8988T (cell line): Measurements from ENCODE around the gene TMEM198.

ENCODE experiments used
- DNase-seq: peaks from one replicate; pipeline ENCODE4 v3.0.0; 2011

The TMEM198 gene

DNA sequence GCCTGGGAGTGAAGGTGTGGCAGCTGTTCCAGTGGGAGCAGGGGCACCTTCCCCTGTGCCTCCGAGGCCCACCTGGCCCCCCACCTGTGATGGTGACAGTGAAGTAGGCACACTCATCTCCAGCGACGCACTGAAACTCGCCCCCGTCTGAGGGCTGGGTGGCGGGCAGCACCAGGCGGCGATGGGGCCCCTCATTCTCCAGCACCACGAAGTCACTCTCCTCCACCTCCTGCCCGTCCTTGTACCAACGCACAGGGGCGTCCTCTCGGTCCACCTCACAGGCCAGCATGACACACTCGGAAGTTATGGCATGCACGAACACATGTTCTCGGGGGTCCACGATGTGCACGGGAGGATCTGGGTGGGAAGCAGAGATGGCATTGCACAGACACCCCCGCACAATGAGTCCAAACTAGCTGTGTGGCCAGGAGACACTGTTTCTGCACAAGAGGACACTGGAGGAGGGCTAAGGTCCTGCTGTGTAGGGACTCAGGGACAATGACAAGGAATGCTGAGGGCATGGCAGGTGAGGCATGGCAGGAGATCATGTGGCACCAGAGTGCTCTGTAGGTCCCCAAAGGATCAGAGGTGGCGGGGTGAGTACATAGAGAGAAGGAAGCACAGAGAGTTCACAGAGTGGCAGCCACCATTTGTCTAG lies 19.6 kb downstream of the TMEM198 start:
- DNase-seq = no peak

DNA sequence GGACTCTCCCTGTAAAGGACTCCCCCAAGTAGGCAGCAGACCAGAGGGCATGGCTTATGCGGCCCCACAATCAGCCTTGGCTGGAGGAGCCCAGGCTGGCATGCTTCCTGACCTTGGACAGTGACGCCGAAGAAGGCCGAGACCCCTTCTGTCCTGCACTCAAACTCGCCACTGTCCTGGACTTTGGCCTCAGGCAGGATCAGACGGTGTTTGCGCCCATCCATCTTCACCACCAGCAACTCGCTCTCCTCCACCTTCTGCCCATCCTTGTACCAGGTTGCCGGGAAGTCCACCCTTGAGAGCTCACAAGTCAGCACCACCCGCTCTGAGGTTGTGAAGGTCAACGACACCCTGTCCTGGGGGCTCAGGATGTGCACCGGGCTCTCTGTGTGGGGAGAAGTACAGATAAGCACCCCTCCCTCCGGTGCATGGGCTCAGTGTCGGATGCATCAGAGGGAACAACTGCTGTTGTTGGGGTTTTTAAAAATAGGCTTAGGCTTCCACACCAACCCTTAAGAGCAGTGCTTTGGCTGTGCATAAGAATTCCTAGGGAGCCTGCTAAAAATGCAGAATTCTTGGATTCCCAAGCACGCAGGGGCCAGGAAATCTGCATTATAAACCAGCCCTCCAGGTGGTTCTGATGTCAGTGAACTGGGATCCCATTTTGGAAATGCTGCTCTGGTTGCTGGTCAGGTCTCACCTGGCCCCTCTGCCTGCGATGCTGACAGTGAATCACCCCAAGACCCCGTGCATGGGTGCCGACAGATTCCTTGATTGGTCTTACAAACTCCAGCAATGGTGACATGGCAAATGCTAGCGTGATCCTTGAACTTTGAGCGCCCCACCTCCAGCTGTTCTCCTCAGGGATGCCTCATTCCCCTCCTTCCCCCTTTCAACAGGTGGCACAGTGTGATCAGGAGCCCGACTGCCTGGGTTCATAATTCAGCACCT lies 21.6 kb downstream of the TMEM198 start:
- no peak for DNase-seq

DNA sequence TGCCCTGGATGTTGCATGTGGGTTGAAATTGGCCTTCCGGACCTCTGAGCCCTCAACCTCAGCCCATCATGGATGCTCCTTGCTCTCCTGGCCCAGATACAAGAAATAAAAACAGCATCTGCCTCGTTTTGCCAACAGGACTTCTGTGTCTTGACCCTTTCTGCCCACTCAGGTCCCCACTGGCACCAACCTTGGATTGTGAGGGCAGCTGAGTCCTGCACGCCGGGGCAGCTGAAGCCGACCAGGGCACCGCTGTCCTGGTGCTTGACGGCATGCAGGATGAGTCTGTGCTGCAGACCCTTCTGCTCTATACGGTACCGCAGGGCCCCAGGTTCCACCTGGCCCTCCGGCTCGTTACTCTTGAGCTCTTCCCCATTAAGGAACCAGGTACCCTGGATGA lies 22.8 kb downstream of the TMEM198 start:
- no peak for DNase-seq

DNA sequence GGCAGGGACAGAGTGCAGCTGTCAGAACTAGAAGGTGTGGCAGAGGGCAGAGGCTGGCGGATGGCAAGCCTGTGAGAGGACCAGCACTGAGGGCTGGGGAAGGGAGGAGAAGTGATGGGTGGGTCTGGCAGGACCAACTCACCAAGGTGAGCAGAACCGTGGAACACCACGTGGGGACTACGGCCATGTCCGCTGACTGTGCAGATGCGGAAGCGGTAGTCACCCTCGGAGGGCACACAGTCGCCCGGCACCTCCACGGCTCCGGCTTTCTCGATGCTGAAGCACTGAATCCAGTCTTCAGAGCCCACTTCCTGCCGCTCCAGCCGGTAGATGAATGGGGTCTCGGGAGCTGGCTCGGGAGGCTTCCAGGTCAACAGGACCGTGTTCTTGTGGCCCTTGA lies 23.3 kb downstream of the TMEM198 start:
- no peak for DNase-seq

DNA sequence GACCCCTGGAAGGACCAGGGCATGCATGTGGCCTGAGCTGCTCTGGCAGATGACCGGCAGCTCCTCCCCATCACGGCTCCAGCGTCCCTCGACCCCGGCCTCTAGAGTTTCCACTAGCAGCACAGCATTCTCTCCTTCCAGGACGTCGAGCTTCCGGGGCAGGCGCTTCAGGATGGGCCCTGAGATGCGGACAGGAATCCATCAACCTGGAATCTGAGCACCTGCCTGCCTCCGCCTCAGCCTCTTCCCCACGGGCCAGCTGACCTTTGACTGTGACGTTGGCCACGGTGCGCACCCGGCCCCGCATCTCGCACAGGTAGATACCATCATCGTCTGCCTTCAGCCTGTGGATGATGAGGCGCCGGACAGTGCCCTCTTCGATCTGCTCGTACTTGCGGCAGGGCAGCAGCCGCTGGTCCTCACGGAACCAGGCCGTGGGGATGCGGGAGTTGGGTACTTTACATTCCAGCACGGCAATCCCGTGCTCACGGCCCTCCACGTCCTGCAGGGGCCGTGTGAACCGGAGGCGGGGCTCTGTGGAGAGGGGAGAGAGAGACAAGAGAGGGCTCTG lies 24.0 kb downstream of the TMEM198 start:
- DNase-seq = no peak

DNA sequence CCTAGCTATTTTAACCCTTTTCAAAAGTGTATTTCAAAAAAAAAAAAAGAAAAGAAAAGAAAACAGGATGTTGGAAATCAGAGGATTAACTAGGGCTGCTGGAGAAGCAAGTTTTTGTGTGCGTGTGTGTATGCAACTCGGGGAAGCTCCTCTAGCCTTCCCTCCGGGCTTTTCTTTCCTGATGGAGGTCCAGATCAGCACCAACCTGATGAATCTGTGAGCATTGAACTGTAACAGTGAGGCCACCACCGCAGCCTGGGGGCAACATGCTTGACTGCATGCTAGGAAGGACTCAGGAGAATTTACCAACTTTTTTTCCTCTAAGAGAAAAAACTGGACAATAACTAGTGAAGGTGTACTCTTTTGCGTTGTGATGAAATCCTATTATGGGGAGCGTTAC lies 25.2 kb downstream of the TMEM198 start:
- no peak for DNase-seq

DNA sequence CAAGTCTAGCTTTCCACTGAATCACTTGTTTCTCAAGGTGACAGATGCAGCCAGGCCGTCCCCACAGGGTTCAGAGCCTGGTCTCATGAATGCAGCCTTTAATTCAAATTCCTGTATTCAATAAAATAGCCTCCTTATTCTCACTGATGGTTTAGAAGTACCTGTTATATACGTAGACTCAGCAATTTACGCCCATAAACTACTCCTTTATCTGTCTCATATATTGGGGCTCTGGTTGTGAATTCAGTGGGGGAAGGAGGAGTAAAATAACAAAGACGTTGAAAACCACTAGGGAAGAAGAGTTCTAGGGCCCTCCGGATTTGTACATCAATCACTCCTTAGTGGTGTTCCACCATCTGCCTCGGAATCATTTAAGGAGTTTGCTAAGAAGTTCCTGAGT lies 25.8 kb downstream of the TMEM198 start:
- DNase-seq = no peak

DNA sequence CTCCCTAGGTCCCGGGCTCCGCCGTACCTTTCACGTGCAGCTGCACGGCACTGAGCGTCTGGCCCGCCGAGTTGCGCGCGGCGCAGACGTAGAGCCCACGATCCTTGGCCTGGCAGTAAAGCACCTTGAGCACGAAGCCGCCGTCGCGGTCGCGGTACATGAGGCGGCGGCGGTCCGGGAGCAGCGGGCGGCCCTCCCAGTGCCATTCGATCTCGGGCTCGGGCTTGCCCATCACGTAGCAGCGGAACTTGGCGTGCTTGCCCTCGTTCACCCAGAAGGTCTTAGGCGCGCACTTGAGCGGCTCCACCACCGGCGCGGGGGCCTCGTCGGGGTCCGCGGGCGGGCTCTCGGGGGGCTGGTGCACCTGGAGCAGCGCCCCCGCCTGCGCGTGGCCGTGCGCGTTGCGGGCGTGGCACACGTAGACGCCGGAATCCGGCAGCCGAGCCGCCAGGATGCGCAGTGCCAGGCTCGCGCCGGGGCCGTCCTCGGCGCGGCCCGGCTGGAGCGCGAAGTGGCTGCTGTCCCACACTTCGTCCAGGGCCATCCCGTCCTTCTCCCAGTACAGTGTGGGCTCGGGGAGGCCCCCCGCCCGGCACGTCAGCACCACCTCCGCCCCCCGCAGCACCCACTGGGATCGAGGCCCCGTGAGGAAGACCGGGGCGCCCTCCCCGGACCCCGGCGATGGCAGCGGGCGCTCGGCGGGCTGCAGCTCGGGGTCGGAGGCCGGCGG lies 26.5 kb downstream of the TMEM198 start:
- peak; percentile 83 for DNase-seq

DNA sequence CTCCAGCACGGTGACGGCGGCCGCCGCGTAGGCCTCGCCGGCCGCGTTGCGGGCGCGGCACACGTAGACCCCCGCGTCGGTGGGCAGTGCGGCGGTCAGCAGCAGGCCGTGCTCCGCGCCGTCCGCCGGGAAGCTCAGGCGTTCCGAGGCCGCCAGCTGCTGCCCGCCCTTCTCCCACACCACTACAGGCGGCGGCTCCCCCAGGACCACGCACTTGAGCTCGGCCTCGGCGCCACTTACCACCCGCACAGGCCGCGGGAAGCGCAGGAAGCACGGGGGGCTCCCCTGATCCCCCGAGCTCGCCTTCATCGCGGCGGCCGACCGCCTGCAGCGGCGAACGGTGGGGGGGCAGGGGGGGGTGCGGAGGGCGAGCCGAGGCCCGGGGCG lies 27.1 kb downstream of the TMEM198 start:
- no peak for DNase-seq

DNA sequence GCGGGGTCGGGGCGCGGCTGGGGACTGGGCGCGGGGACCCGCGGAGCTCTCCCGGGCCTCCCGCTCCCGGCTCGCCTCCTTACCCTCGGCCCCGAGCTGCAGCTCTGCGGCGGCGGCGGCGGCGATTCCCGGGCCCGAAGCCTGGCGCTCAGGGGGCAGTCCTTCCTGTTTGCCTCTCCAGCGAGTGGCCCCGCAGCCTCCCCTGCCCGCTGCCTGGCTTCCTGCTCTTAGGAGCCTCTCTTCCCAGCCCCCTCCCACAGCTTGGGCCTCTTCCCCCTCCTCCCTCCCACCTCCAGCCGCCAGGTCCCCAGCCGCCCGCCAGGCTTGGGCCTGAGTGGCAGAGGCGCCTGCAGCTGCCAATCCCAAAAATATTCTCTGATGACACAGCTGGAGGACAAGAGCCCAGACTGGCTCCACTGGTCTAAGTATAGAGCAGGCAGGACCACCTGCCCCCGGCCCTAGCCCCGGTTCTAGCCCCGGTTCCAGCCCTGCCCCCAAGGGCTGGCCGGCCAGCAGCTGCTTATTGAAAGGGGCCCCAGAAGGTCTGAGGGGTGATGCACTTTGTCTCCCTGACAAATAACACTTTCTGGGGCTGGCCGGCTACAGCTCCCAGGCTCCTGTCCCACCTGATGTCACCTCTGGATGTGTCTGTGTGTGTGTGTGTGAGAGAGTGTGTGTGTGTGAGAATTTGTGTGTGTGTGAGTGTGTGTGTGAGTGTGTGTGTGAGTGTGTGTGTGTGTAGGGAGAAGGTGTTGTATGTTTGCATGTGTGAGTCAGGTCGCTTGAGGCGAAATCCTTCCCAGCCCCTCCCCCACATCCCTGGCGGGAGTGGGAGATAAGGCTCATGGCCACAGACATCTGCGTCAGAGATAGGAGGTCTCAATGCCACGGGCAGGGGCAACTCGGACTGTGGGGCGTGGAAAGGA lies 27.7 kb downstream of the TMEM198 start, which contains the start of gene OBSL1:
OBSL1 (minus strand) TSS at position 229 of the 926 bp plus-strand sequence. CDS start 307 bp downstream, outside the sequence.
- DNase-seq = peak; percentile 81

DNA sequence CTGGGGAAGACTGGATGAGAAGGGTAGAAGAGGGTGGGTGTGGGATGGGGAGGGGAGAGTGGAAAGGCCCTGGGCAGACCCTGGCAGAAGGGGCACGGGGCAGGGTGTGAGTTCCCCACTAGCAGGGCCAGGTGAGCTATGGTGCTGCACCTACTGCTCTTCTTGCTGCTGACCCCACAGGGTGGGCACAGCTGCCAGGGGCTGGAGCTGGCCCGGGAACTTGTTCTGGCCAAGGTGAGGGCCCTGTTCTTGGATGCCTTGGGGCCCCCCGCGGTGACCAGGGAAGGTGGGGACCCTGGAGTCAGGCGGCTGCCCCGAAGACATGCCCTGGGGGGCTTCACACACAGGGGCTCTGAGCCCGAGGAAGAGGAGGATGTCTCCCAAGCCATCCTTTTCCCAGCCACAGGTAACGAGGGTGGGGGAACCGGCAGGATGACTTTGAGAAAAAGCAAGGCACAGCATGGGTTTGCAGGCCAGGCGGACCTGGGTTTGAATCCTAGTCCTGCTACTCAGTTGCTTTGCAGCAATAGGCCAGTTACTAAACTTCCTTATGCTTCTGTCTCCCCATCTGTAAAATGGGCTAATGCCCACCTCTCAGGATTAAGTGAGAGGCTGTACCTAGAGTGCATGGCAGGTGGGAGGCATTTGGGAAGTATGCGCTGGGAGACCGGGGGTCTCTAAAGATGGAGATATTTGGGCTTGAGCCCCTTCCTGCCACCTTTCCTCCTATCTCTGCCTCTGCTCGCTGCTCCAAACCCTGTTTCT lies 28.6 kb downstream of the TMEM198 start, which contains the start of gene INHA:
INHA (plus strand) TSS at position 74 of the 765 bp plus-strand sequence; CDS start at position 139, 65 bp downstream.
- no peak for DNase-seq

DNA sequence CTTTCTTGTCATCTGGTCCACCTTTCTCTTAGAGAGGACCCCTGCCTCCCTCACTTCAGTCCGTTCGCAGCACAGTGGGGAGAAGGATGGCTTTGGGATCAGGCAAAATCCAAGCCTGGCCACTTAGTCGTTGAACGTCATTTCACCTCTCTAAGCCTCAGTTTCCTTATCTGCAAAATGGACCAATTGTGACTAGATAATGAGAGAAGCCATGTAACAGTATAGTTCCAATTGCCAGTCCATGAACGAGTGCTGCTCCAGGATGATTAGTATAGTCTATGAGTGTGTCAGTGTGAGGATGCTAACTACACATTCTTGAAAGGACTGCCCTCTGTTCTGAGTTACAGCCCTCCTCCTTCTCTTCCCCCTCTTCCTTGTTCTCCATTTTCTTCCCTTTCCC lies 29.3 kb downstream of the TMEM198 start:
- no peak for DNase-seq

DNA sequence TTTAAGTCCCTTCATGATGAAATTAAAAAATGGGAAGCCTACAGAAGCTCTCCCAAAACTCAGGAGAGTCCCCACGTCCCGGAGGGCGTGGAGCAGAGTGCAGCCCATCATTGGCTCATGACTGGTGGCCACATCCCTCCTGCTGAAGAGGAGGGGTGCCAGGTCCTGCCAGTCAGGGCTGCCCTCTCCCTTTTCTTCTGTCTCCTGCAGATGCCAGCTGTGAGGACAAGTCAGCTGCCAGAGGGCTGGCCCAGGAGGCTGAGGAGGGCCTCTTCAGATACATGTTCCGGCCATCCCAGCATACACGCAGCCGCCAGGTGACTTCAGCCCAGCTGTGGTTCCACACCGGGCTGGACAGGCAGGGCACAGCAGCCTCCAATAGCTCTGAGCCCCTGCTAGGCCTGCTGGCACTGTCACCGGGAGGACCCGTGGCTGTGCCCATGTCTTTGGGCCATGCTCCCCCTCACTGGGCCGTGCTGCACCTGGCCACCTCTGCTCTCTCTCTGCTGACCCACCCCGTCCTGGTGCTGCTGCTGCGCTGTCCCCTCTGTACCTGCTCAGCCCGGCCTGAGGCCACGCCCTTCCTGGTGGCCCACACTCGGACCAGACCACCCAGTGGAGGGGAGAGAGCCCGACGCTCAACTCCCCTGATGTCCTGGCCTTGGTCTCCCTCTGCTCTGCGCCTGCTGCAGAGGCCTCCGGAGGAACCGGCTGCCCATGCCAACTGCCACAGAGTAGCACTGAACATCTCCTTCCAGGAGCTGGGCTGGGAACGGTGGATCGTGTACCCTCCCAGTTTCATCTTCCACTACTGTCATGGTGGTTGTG lies 30.9 kb downstream of the TMEM198 start:
- DNase-seq = no peak

DNA sequence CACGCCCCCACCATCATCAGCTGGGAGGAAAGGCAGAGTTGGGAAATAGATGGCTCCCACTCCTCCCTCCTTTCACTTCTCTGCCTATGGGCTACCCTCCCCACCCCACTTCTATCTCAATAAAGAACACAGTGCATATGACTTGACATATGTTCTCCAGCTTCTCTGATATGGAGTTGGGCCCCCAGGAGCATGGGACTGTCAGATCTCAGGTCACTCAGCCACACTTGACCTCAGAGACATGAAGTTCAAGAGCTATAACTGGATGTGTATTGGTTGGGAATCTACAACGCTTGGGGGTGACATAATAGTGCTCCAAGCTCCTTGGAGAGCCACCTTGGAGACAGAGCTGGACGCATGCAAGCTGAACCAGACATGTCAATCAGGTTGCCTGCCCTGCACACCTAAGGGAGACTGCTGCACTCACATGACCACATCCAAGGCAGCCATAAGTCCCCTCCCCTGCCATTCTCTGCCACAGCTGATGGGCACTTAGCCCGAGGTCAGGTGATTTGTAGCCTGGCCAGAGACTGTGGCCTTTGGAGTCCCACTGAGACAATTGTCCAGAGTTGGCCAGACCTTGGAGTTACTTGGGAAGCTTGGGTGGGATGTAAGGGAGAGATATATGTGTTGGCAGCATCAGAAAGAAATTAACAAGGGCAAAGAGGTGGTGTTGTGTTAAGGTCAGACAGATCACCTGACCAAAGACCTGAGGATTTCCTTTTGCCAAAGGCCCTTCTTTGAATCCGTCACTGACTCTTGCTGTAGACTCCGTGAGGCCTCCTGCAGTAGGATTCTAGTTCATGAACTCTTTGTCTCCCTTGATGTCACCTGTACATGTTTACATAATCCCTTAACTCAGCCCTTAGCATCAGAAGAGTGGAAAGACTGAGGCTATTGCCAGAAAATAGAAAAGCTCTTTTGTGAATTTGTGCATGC lies 32.0 kb downstream of the TMEM198 start:
- DNase-seq = no peak

DNA sequence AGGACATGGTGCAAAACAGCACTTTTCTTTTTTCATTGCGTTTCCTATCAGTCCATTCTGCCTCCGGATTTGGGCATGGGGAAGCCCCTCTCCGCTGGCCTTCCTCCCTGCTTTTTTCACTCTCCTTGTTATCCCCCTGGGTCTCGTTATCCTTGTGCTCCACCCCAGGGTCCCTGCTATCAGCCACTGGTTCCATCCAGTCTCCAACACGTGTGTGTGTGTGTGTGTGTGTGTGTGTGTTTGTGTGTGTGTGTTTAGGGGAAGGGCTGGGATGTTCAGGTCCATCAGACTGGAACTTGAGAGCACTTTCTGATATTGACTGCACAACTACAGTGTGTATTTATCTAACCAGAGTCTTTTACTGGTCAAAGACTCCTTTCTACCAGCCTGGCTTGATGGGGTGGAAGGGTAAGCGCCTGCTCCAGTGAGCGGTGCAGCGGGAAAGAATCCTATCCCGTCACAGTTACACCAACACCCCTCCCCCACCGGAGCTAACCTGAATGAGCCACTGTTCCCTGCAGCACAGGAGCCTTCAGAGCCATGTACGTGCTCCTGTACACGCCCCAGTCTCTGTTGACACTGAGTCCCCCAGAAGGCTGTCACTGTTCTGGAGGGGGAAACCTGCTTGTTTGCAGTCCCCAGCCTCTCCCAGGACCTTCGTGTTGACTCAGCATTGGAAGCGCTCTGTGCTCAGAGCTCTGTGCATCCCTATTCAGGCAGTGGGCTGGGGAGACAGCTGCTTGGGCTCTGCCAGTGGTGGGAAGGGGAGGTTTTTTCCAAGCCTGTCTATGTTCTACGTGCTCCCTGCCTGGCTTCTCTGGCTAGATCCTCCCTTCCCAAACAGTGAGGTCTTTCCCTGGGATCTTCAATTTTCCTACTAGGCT lies 32.9 kb downstream of the TMEM198 start:
- no peak for DNase-seq

DNA sequence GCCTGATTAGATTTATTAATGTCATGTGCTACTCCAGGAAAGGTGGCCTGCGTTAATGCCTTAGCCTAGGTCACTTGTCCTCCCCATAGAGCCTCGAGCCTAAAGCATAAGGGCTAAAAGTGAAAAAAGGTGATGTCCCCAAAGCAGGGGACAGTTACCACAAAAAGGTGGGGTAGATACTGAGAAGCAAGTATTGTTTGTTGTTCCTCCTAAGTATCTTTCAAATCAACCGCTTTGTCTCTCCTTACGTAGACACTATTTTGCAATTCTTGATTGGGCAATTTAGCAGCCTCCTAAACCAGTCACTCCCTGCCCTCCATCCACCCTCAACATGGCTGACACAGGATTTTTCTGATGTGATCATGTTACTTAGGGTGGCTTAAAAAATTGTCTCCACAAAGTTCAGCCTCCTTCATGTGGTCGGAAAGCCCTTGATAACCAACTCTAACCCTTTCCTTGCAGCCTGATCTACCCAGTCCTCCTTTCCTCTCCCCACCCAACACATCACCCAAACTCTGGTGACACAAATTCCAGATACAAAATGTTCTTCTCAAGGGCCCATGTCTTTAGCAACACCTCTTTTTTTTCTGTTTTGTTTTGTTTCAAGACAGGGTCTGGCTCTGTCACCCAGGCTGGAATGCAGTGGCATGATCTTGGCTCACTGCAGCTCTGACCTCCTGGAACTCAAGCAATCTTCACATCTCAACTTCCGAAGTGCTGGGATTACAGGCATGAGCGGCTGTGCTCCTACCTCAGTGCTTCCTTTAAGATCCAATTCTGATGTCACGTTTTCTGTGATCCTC lies 35.2 kb downstream of the TMEM198 start:
- no peak for DNase-seq

DNA sequence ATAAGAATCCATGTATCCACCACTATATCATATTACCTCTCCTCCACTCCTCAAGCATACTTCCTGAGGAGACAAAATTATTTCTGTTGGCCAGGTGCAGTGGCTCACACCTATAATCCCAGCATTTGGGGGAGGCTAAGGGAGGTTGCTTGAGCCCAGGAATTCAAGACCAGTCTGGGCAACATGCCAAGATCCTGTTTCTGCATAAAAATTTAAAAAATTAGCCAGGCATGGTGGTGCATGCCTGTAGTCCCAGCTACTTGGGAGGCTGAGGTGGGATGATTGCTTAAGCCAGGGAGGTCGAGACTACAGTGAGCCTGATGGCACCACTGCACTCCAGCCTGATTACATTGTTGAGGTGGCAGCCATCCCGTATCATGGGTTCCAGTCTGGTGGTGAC lies 37.5 kb downstream of the TMEM198 start:
- no peak for DNase-seq
